Bone marrow (tissue), 2 donors: Measurements from ENCODE around the gene WNK1.
"Not testable (repeated sequence)": the region's sequence is repeated elsewhere in the genome, so short reads cannot be mapped to it uniquely, and the experiment has no call there.

ENCODE experiments used
- DNase-seq, 2 donors: peaks; one replicate each; lab custom pipeline; 2025; lab: John Stamatoyannopoulos, UW

The WNK1 gene

GRCh38 chr12:749751-750270, 2.6 kb upstream of the WNK1 start:
- DNase-seq = no peak

DNA sequence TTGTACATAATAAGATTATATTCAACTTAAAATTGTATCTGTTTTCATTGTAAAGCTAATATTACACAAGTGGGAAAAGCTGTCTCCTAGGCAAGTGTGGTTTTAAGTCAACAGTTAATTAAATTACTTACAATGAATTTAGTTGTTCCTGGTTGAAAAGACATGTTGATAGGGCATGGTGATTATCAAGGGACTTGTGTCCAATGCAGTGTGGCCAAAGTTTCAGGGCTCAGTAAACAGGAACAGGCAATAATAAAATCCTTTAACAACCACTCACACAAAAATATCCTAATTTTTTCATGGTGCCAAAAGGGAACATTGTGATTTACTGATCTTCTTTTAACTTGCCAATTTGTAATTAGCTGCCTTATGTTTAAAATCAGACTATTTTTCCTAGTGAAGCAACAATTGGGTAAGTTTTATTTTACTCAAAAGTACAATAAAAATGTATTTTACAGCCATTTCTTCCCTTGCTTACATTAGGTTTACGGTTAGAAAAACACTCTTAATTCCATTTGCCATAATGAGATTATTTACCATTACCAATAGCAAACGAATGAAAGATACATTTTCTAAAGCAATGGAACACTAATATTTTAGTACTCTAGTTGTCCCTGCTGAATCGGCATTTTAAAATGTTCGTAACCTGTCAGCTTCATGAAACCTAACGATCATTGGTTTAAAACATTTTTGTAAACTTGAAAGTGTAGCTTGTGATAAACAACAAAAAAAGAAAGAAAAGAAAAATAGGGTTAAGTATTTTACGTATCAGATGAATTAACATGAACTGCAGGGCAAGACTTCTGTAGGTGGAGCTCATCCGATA, 1.8 kb upstream of the WNK1 start:
- DNase-seq = no peak

- peak; percentile 66 to 97 for DNase-seq
Measured at GRCh38 chr12:751192-751998, 984 bp upstream of the WNK1 start.

GRCh38 chr12:752695-753610, 574 bp downstream of the WNK1 start:
- peak in 1 of 2 donors; percentile 80 for DNase-seq

- peak; percentile 13 to 38 for DNase-seq
Measured at GRCh38 chr12:753611-754472, 1.5 kb downstream of the WNK1 start.

DNA sequence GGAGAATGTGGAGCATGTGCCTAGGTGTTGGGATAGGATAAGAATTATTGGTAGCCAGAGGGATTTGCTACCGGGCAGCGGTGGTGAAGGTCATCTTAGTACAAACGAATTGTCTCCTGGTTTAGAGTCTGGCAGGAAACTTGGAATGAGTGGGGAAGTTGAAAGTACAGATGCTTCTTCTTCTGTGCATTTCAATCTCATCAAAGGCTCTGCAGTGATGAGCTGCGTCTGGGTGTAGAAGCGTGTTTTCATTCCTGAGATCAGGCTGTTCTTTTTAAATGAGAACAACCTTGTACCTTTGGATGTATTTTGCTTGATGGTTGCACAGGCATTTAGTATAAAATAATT, 2.1 kb downstream of the WNK1 start:
- no peak for DNase-seq

- DNase-seq = peak in 1 of 2 donors; percentile 81
Measured at GRCh38 chr12:754851-755562, 2.6 kb downstream of the WNK1 start.

GRCh38 chr12:759628-760027, 7.2 kb downstream of the WNK1 start:
- no peak for DNase-seq

GRCh38 chr12:761256-761655, 8.9 kb downstream of the WNK1 start:
- no peak for DNase-seq

DNA sequence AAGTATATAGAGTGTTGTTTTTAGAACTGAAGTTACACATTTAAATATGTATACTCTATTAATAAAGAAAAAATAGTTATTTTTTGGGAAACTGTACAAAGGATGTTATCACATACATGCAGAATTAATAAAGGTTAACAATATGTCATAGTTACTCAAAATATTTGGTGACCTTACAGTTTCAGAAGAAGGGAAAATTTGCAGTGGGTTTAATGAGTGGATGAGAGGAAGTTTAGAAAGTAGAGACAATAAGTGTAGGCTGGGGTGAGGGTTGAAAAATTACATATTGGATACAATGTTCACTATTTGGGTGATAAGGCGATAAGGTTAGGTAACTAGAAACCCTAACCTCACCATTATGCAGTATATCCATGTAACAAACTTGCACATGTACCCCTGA, 13.5 kb downstream of the WNK1 start:
- no peak for DNase-seq

DNA sequence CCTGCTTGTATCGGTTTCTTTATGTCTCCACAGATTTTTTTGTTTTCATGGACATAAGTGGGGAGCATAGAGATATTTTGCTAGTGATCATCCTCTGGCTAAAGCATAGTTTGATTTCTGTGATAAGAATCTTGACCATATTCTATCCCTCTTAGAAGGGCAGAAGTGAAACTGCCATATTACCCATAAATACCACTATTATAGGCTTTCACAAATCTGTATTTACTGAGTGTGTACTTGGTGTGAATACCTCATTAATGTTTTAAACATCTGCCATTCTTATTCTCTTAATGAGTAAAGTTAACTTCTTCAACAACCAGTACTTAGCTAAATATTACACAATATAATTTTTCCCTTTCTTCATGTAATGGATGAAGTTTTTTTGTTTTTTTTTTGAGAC, 16.1 kb downstream of the WNK1 start:
- DNase-seq = no peak

DNA sequence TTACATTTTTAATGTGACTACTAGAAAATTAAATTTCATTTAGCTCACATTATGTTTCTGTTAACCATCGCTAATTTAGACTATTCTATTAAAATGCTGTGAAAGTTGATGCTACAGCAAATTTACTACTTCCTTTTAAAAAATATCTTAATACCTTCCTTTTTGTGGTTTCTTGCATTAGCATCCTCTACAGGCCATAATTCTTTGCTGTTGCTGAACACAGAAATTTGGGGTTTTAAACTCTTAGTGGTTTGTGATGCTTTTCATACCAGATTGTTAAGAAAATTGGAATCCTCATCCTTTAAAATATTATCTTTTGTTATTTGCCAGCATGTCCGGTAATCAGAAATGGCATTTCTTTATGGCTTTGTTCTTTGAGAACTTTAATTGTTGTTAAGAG, 18.1 kb downstream of the WNK1 start:
- DNase-seq = no peak

DNA sequence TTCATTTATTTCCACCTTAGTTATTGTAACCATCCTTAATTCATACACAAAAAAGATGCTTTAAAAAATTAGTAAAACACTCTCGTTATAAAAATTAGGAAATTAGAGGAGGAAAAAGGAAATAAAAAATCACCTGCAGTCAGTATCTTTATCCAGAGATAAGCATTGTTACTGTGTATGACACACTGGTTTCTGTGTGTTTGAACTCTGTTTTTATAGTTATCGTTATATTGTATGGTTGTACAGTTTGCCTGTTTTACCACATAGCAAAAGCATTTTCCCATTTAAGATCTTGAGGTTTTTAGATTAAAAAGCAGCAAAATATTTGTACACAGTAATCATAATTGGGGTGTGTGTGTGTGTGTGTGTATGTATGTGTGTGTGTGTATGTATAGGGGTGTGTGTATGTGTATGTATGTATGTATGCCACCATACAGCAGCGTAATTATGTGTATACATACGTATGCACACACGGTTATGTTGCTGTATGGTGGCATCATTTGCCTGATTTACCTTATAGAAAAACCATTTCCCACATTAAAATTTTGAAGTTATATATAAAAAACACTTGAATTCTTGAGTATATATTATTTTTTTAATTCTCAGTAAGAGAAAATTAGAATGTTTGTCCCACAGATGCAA, 19.8 kb downstream of the WNK1 start:
- no peak for DNase-seq

- no peak for DNase-seq
Measured at GRCh38 chr12:774051-774614, 21.8 kb downstream of the WNK1 start.

DNA sequence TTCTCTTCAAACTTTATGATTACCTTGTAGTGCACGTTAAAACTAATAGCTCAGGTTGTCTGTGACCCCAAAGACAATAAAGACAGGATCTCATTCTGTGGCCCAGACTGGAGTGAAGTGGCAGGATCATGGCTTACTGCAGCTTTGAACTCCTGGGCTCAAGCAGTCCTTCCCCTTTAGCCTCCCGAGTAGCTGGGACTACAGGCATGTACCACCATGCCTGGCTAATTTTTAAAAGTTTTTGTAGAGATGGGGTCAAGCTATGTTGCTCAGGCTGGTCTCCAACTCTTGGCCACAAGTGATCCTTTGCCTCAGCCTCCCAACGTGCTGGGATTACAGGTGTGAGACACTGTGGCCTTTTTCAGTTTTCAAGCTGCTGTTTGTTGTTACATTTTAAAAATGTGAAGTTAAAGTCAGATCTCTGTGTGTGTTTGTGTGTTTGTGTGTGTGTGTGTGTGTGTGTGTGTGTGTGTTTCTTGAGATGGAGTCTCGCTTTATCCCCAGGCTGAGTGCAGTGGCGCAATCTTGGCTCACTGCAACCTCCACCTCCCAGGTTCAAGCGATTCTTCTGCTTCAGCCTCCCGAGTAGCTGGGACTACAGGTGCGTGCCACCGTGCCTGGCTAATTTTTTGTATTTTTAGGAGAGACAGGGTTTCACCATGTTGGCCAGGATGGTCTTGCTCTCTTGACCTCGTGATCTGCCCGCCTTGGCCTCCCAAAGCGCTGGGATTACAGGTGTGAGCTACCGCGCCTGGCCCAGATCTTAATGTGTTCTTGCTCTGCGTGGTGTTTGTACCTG, 23.8 kb downstream of the WNK1 start:
- not testable (repeated sequence) for DNase-seq

DNA sequence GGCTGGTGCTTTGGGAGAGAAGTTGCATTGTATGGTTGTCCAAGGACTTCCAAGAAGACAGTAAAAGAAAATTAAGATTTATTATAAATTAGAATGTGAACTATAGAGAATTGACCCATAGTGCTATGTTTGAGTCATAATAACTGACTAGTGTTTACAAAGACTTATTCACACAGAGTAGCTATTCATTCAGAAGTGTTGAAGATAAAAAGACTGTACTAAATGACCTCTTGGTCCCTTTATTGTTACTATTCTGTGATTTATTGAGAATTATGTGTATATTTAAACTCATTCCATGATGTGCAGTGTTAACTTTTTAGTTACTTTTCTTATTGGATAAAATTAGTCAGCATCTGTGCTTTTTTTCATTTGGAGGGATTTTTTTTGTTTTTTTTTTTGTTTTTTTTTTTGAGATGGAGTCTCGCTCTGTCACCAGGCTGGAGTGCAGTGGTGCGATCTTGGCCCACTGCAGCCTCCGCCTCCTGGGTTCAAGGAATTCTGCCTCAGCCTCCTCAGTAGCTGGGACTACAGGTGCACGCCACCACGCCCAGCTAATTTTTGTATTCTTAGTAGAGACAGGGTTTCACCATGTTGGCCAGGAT, 24.5 kb downstream of the WNK1 start:
- DNase-seq = not testable (repeated sequence)

- no peak for DNase-seq
Measured at GRCh38 chr12:777550-778047, 25.2 kb downstream of the WNK1 start.

DNA sequence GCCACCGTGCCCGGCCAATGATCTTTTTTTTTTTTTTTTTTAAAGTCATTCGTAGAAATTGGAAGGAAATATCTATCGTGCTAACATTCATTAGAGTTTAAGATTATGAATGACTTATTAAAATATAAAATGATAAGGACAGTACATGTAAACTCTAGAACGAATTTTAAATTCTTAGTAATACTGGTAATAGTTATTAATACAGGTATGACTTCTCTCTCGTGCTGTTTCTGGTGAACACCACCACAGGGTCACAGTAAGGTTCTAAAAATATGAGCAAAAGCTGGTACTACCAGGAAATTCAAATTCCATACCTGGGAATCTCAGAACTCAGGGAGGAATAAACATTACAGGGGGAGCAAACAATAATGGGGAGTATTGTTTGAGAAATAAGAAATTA, 26.2 kb downstream of the WNK1 start:
- DNase-seq = no peak
